HG02678 (cell line): ENCODE measurements around the gene STAT5B.
"Not testable (repeated sequence)": the region's sequence is repeated elsewhere in the genome, so short reads cannot be mapped to it uniquely, and the experiment has no call there.

Experiments used
- ATAC-seq: cut with Tn5 transposase; IDR thresholded peaks from one replicate; pipeline ENCODE4 v1.9.1; 2021; ENCODE audit warnings: mild to moderate bottlenecking, moderate library complexity; ENCODE audit not compliant: unreplicated experiment

STAT5B gene

DNA sequence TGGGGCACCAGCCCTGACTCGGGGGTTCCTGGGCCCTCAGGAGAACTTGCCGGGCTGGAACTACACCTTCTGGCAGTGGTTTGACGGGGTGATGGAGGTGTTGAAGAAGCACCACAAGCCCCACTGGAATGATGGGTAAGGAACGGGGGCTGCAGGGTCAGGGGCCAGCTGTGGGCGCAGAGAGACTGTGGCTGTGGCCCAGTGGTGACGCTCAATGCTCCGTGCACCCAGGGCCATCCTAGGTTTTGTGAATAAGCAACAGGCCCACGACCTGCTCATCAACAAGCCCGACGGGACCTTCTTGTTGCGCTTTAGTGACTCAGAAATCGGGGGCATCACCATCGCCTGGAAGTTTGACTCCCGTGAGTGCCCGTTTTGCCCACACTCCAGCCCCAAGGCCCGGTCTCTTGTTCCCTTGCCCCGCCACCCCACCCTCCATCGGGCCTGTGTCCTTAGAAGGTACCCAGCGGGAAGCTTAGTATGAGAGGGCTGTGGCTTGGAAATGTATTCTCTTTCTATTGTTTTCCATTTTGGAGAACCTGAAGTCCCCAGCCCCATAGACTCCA is 31.3 kb upstream of the STAT5B start:
- no peak for ATAC-seq

DNA sequence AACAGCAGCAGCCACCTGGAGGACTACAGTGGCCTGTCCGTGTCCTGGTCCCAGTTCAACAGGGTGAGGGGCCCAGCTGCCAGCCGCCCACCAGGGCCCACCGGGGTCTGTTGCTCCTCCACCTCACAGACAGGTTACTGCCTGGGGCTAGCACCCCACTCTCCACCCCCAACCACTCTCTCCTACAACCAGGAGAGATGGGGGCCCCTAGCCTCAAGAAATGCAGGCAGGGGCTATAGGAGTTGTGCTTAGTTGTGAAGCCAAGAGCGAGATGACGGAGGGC is 30.1 kb upstream of the STAT5B start:
- no peak for ATAC-seq

DNA sequence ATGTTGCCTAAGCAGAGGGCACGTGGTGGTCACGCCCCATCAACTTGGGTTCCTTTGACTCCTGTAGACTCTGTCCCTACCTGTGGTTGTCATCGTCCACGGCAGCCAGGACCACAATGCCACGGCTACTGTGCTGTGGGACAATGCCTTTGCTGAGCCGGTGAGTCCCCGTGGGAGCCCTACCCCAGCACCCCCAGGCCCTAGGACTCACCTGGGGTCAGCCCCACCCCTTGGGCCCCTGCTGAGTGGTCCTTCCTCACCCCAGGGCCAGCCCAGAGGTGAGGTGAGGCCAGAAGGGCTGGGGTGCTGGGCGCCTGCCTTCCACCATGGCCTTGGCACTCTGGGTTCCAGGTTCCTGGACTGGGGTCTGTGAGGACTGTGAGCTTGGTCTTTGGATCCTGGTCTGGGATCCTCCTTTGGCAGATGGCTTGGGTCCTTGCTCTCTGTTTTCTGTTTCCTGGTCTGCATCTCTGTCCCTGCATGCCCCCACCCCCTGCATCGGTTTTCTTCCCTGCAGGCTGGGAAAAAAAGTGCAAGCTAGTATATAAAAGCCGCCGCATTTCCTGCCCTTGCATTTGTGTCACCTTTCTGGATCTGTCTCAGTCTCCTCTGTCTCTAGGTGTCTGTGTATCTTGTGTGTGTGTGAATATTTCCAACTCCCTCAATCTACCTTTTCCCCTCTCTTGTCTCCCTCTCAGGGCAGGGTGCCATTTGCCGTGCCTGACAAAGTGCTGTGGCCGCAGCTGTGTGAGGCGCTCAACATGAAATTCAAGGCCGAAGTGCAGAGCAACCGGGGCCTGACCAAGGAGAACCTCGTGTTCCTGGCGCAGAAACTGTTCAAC is 29.6 kb upstream of the STAT5B start:
- ATAC-seq: no peak

DNA sequence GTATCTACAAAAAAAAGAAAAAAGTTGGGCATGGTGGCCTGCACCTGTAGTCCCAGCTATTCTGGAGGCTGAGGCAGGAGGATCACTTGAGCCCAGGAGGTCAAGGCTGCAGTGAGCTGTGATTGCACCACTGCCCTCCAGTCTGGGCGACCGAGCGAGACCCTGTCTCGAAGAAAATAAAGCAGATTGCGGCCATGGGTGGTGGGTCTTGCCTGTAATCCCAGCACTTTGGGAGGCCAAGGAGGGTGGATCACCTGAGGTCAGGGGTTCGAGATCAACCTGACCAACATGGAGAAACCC is 28.8 kb upstream of the STAT5B start:
- ATAC-seq: not testable (repeated sequence)

DNA sequence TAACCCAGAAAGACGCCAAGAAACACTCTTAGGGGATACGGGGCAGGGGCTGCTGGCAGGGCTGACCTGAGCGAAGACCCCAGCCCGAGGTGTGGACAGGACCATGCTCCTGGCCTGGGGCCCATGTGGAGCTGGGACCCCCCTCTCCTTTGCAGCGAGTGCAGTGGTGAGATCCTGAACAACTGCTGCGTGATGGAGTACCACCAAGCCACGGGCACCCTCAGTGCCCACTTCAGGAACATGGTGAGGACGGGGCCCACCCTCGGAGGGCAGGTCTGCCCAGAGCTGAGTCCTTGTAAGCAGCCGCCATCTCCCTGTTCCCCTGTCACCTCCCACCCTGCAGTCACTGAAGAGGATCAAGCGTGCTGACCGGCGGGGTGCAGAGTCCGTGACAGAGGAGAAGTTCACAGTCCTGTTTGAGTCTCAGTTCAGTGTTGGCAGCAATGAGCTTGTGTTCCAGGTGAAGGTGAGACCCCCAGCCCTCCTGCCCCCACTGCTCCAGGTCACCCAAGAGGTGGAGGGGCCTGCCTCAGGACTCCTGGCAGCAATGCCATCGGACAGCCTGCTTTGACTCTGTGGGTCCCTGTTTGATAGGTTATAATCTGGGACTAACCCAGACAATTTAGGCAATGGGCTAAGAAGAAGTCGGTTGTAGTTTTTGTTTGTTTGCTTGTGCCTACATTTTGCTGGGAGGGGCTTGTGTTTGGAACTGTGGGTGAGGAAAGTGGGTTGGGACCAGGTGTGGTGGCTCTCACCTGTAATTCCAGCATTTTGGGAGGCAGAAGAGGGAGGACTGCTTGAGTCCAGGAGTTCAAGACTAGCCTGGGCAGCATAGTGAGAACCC is 28.2 kb upstream of the STAT5B start:
- no peak for ATAC-seq

DNA sequence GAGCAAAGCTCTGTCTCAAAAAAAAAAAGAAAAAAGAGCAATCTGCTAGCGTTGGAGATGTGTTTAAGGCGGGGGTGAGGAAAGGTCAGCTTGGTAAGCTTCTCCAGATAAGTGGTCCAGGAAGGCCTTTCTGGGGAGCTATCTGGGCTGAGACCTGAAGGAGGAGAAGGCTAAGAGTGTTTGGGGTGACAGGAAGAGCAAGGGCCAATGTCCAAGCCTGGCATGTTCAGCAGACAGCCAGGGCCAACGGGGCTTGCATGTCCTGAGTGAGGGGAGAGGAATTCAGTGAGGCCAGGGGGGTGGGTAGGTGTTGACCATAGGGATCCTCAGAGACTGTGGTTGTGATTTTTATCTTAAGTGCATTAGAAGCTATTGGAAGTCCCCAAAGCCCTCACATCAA is 27.5 kb upstream of the STAT5B start:
- no peak for ATAC-seq

DNA sequence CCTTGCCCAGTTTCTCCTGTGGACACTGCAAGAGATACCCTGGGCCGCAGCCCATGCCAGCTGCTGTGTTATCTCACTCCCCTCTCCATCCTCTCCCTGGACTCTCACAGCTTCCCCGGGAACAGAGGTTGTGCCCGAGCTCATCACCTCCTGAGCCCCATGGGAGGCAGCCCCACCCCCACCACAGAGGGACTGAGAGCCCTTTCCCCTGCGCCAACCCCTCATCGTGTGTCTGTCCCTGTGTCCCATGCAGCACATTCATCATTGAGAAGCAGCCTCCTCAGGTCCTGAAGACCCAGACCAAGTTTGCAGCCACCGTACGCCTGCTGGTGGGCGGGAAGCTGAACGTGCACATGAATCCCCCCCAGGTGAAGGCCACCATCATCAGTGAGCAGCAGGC is 24.8 kb upstream of the STAT5B start:
- ATAC-seq: no peak

DNA sequence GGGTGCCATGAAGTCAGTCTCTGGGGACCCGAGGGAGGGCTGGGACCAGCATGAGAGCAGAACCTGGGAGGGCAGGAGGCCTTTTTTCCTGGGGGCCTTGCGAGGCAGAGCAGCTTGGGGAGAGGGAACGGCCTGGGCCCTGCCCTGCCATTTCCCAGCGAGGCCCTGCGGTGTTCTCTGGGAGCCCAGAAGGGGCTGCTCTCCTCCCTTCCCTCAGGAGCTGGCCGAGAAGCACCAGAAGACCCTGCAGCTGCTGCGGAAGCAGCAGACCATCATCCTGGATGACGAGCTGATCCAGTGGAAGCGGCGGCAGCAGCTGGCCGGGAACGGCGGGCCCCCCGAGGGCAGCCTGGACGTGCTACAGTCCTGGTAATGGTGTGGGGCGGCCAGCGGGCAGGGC is 23.7 kb upstream of the STAT5B start:
- not testable (repeated sequence) for ATAC-seq

DNA sequence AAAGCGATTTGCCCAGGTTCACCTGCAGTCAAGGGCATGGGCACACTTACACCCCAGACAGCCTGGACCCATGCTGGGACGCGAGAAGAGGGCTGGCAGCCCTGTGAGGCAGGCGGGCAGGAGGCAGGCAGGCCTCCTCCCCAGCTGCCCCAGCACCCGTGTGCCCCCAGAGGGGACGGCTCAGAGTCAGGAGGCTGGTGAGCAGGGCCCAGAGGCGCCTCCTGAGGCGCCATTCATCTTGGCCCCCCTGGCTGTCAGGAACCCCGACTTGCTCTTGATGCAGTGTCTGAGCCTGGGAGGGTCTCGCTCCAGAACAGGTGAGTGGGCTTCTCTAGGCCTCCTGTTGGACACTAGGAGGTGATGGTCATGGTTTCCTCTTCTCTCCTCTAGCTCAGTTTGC is 23.2 kb upstream of the STAT5B start:
- not testable (repeated sequence) for ATAC-seq

DNA sequence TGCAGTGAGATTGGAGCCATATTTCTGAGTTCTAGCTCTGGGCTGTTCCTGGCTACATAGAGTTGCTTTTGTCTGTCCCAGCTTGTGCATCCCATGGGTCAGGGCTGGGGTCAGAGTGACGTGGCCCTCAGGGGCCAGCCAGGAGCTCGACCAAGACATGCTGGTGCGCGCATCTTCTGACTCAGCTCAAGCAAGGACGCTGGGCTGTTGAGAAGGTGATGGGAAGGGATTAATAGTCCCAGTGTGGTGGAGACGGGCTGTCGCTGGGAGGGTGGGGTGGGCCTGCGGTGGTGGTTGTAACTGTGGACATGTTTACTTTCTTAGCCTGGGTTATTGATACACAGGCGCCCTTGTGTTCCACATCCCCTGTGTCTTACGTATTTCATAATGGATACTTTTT is 21.6 kb upstream of the STAT5B start:
- not testable (repeated sequence) for ATAC-seq

DNA sequence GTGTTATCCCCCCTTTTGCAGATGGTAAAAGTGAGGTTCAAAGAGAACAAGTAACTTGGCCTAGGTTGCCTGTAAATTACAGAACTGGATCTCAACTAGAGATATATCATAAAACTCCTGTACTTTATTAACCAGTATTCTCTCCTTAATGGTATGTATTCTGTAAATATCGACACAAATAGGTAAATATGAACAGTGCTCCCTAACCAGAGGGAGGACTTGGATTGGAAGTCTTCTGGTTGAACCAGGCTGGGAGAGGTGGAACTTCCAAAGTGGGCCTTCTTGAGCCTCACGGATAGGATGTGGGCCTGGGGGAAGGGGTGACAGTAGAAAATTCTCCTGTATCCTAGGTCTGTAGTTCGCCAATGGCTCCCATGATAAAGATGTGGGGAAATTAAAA is 19.8 kb upstream of the STAT5B start:
- ATAC-seq: no peak

DNA sequence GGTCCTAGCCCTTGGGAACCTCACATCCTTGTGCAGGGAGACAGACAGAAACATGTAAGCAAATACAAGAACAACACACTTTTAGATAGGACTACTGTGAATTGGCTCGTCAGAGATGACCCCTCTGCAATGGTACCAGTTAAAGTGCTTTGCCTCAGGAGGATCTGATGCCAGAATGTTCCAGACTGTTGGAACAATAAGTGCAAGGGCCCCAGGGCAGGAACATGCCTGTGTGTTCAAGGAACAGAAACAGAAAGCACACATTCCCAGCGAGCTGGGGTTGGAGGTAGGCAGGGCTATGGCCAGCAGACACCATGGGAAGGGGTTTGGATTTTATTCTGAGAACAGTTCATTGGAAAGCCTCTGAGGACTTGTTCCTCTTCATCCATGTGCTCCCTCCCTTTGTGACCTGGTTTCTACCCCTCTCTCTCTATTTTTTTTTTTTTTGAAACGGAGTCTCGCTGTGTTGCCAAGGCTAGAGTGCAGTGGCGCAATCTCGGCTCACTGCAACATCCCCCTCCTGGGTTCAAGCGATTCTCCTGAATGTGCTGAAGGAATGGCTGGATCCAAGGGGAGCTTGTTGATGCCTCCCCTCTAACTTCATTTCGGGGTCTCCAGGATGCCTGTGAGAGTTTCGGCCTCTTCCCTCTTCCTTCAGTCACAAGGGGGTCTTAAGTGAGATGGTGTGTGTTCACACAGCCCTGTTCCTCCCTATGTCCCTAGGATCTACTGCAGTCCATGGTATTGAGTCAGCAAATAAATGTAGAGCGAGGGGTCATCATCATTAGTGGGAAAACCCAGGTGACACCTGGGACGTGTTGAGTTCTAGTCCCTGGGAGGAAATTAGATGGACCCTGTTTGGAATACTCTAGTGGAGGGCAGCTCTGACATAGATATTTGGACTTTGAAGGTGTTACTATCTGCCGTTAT is 18.5 kb upstream of the STAT5B start:
- ATAC-seq: no peak

DNA sequence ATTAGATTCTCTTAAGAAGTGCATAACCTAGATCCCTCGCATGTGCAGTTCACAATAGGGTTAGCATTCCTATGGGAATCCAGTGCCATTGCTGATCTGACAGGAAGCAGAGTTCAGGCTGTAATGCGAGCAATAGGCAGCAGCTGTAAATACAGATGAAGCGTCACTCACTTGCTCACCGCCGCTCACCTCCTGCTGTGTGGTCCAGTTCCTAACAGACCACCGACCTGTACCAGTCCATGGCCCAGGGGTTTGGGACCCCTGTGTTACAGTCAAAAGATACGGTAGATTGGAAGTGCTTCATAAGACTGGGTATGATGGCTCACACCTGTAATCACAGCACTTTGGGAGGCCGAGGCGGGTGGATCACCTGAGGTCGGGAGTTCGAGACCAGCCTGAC is 14.9 kb upstream of the STAT5B start:
- ATAC-seq: no peak

DNA sequence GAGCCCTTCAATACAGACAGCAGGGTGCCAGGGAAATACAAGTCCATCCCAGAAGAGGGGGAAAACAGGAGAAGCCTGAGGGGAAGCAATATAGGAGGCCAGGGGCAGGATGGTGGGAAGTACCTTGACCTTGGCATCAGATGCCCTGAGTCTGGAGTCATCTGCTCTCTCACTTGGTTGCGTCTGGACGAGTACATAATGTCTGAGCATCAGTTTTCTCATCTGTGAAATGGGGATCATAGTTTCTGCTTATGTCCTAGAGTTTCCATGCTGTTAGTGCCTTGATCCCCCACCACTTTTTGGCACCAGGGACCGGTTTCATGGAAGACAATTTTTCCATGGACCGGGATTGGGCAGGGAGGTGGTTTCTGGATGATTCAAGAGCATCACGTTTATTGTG is 14.4 kb upstream of the STAT5B start:
- no peak for ATAC-seq

DNA sequence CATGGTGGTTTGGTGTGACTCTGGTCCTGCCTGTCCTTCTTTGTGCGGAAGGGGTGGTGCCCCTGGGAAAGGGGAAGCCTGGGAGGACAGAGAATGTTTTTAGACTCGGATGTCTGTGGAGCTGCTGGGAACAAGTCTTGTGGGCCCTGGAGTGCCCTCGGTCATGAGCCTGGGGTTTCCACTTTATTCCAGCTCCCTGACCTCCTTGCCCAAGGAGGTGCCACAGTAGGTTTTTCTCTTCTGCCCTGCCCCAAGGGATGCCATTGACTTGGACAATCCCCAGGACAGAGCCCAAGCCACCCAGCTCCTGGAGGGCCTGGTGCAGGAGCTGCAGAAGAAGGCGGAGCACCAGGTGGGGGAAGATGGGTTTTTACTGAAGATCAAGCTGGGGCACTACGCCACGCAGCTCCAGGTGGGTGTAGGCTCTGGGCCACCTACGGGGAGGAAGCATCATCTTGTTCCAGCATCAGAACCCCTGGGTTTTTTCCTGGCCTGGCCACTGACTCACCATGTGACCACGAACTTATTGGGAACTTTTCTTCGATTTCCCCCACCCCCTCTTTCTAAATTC is 13.5 kb upstream of the STAT5B start:
- ATAC-seq: no peak

DNA sequence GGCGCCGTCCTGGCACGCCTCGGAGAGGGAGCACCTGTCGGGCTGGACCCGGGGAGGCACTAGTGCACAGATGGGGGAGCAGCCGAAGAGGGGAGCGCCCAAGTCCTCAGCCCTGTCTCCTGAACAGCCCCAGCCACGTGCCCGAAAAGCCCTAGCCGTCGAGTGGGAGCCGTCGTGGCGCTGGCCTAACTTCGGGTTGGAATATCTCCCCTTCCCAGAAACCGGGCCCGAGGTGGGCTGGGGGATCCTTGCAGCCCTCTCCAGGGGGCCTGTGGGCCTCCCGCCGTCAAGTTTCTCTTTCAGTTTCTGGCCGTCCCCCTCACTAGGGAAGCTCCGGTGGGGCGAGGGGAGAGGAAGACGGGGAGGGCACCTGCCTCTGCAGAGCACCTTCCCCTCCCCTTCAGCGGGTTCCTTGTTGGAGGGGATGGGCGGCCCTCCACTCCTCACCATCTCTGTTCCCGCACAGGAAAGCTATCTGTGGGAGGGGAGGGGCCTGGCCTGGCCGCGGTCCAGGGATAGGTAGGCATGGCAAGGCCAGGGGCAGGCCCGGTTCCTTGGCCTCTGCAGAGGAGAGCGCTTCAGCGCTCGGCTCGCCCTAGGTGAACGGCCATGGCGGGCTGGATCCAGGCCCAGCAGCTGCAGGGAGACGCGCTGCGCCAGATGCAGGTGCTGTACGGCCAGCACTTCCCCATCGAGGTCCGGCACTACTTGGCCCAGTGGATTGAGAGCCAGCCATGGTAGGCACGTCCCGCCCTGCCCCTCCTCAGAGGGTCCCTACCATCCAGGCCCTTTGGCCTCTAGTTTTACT is 12.8 kb upstream of the STAT5B start:
- no peak for ATAC-seq

DNA sequence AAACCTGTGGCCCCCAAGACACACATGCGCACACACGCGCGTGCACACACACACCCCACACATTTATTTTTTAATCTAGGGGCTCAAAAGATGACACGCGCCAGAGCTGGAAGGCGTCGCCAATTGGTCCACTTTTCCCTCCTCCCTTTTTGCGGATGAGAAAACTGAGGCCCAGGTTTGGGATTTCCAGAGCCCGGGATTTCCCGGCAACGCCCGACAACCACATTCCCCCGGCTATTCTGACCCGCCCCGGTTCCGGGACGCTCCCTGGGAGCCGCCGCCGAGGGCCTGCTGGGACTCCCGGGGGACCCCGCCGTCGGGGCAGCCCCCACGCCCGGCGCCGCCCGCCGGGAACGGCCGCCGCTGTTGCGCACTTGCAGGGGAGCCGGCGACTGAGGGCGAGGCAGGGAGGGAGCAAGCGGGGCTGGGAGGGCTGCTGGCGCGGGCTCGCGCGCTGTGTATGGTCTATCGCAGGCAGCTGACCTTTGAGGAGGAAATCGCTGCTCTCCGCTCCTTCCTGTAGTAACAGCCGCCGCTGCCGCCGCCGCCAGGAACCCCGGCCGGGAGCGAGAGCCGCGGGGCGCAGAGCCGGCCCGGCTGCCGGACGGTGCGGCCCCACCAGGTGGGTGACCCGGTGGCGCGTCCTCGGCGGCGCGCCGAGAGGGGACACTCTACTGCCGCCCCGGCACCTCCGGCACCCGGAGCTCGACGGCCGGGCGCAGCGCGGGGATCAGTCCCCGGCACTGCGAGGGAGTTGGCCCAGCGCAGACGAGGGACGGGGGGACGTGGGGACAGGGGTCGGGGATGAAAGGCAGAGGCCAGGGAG is 12.0 kb upstream of the STAT5B start, which contains the start of gene STAT5A:
TSS of gene STAT5A (plus strand) at position 522 of the 826 bp plus-strand sequence. CDS start 914 bp downstream, outside the sequence.
- no peak for ATAC-seq

DNA sequence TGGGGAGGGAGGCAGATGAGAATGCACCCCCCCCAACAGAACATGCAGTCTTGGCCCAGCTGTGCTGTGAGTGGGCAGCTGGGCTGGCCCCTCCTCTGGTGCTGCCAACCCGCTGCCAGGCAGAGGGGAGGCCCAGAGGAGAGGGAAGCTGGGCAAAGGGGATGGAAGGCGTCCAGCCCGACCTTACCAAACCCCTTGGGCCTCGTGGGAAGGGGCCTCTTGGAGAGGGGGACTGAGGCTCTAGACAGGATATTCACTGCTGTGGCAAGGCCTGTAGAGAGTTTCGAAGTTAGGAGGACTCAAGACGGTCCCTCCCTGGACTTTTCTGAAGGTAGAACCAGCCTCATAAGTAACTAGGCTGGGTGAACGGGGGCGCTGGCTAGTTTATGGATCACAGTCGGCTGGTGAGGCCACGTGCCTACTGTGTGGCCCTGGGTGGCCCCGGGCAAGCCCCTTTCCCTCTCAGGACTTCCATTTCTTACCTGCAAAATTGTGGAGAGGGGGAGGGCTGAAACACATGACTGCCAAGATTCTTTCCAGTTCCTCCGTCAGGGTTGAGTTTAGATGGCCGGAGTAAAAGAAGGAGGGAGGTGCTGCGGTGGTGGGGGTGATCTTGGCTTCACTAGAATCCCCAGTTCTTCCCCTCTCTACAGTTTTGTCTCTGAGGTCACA is 11.2 kb upstream of the STAT5B start:
- no peak for ATAC-seq
